GM19025 (cell line): ENCODE results near the gene ESPN.
"Not testable (repeated sequence)": the region's sequence is repeated elsewhere in the genome, so short reads cannot be mapped to it uniquely, and the experiment has no call there.

Experiments
- ATAC-seq: cut with Tn5 transposase; IDR thresholded peaks from one replicate; pipeline ENCODE4 v1.9.1; 2021; ENCODE audit warnings: mild to moderate bottlenecking, low read depth, moderate library complexity; ENCODE audit not compliant: unreplicated experiment

The ESPN gene

GRCh38 chr1:6493834-6494223 is 69.3 kb downstream of the ESPN start:
- not testable (repeated sequence) for ATAC-seq

DNA sequence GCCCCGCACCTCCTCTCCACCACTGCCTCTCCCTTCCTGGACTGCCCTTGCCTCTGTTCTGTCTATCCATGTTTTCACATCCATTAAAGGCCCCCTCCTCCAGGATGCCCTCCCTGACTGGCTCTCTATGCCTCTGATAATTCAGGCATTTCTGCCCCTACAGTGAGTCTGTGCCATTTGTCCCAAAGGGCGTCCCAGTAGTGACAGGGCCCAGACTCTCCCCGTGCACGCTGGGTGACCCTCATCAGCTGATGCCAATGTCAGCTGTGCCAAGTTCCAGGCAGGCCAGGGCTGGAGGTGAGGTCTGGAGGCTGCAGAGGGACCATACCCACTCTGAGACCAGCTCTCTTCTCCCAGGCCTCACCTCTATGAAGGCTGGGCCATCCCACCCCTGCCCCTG is 70.1 kb downstream of the ESPN start:
- no peak for ATAC-seq

DNA sequence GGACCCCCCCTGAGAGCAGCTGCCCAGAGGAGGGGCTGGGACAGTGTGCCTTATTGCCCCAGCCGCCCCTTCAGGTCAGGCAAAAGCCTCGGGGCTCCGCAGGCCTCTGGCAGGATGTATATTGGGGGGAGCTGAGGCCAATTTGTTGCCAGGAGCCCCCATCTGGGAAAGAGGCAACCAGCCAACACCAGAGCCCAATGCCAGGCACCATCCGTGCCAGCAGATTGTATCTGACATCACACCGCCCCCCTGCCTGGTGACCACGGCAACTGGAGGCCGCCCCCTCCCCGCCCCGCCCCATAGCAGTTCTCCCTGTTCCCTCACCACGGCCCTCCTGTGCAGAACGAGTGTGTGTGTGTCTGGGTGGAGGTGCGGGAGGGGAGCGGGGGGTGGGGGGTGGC is 70.5 kb downstream of the ESPN start:
- ATAC-seq: no peak

- no peak for ATAC-seq
Measured at GRCh38 chr1:6495540-6496364, 71.2 kb downstream of the ESPN start.

DNA sequence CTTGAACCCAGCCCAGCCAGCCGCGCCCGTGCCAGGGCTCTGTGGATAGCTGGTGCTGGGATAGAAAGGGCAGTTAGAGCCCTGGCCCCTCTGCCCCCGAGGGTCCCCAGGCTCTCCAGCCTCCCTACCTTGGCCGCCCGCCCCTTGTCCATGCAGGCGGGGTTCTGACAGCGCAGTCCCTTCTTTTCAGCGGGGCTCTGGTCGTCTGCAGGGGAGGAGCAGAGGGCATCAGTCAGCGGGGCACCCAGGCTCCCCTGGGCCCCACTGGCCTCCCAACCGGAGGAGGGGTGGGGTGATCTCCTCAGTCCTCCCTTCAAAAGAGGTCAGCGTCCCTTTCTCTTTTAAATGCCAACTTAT is 71.8 kb downstream of the ESPN start:
- no peak for ATAC-seq

DNA sequence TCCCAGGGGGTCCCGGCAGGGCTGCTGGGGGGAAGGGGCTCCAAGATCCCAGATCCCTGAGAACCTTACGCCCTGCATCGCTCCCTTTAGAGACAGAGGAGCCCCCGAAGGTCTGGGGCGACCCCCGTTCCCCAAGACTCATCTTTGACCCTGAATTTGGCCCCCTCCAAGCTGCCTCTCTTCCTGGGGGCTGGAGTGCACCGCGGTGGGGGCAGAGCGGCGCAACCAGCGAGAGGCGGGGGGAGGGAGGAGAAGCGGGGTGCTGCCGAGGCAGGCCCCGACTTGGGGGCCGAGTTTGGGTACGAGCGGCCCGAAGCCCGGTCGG is 72.3 kb downstream of the ESPN start:
- ATAC-seq: no peak

DNA sequence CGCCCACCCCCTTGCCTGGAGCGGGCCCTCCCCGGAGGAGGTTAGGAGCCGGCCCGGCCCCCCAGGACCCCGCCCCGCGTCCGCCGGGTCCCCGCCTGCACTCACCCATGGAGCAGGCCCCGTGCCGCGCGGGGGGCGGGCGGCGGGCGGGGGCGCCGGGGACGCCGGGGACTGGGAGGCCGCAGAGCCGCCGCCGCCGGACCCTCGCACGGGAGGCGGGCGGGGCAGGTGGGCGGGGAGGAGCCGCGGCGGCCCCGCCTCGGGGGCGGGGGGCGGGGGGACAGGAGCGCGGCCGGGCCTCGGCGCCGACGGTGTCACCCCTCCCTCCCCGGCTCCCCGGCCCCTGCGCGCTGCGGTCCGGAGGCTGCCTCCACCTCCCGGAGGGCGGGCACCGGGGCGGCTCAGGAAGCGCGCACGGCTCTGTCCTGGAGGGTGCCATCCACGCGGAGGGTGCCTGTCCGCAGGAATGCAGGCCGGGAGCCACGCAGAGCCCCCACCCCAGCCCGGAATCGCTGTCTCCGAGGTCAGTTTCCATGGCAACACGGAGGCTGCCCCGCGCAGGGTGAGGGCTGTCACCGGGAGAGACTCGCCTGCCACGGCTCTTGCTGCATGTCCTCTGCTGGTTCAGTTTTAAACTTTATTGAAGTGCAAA is 72.8 kb downstream of the ESPN start:
- ATAC-seq: no peak

GRCh38 chr1:6497867-6498575 is 73.4 kb downstream of the ESPN start:
- ATAC-seq: no peak

DNA sequence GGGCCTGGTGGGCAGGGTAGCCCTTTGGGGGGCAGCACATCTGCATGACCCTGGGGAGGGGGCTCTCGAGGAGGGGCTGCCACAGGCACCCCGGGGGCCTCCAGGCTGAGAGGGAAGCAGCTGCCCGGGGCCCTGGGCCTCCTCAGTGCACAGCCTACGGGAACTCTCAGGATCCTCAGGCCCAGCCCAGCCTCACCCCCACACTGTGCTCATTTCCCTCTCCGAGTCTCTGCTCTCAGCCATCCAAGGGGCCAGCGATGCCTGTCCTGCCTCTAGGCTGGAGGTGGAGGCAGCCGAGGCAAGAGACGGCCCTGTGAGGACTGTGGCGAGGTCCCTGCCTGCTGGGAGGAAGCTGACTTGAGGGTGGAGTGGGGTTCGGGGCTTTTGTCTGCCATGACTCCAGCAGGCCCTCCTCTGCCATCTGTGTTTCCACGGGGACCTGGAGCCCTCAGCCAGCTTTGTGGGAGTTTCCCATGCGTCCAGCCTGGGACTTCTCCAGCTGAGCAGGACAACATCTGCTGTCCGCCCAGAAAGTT is 74.1 kb downstream of the ESPN start:
- no peak for ATAC-seq

GRCh38 chr1:6499296-6499695 is 74.7 kb downstream of the ESPN start:
- no peak for ATAC-seq

DNA sequence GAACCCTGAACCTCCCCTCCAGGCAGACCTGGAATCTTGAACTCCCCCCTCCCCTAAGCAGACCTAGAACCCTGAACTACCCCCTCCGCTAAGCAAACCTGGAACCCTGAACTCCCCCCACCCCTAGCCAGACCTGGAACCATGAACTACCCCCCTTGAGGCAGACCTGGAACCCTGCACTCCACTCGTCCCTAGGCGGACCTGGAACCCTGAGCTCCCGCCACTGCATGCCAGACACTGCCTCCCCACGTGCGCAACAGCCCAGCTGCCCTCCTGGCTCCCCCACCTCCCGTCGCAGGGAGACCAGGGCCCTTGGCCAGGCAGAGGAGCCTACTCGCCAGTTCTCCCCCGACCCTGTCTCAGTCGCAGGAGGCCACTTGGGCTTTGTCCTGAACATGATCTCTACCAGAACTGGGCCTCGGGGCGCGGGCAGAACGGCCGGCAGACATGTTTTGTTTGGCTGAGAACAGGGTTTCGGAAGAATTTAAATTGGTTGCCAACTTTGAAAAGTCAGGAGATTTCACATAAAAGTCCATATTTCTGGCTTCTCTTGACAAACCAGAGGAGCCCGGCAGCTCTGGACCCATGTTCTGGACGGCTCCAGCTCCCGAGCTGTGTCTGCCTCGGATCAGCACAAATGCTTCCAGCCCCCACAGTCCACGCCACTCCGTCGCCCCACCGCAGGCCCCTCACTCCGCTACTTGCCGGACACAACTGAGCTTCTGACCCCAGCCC is 76.1 kb downstream of the ESPN start:
- no peak for ATAC-seq

GRCh38 chr1:6501279-6501813 is 76.8 kb downstream of the ESPN start:
- no peak for ATAC-seq

GRCh38 chr1:6502000-6502891 is 77.7 kb downstream of the ESPN start:
- ATAC-seq: no peak

GRCh38 chr1:6503884-6504602 is 79.5 kb downstream of the ESPN start:
- ATAC-seq: no peak

- no peak for ATAC-seq
Measured at GRCh38 chr1:6504887-6505286, 80.3 kb downstream of the ESPN start.

- no peak for ATAC-seq
Measured at GRCh38 chr1:6505367-6506209, 81.0 kb downstream of the ESPN start.

DNA sequence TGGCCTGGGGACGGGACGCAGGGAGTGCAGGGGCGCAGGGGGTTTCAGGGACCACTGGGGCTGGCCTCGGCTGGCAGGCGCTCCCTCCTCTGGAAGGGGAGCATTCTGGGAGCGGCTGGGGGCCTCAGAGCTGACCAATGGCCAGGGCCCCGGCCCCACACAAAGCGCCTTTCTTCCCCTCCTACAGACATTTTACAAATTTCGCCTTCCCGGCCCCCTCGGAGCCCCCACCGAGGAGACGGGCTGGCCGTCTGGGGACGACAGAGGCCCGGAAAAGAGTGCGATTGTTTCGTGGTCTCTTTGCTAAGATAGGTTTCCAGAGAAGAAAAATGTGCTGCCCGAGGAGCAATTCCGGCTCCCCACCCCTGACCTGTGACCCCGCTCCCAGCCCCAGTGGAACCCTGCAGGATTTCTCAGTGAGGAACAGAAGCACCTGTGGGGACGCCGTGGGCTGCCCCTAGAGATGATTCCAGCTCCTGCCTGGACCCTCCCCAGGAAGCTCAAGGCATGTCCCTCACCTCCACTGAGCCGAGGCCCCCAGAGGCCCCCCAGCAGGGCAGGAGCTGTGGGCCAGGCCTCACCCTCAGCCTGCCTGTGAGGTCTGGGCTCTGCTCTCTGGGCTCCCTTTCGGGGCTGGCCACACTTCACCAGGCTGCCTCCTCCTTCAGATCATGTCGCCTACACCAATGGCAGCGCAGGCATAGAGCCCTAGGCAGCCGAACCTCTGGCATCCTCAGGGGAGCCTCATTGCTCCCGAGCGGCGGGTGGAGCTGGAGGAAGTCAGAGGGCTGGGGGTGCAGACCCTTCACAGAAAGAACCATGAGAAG is 81.8 kb downstream of the ESPN start:
- no peak for ATAC-seq
